GM18511 (cell line): ENCODE data around the gene MFGE8.

Experiments
- ATAC-seq: cut with Tn5 transposase; IDR thresholded peaks from one replicate; pipeline ENCODE4 v1.9.1; 2021; ENCODE audit warnings: mild to moderate bottlenecking, moderate library complexity; ENCODE audit not compliant: unreplicated experiment

The MFGE8 gene

GRCh38 chr15:88920186-88920891 is 7.2 kb upstream of the MFGE8 start:
- no peak for ATAC-seq

- peak; percentile 81 for ATAC-seq
Measured at GRCh38 chr15:88918738-88919137, 5.6 kb upstream of the MFGE8 start.

- ATAC-seq = no peak
Measured at GRCh38 chr15:88917760-88918159, 4.6 kb upstream of the MFGE8 start.

GRCh38 chr15:88915354-88915753 is 2.2 kb upstream of the MFGE8 start:
- no peak for ATAC-seq

- no peak for ATAC-seq
Measured at GRCh38 chr15:88913850-88914169, 631 bp upstream of the MFGE8 start.

- no peak for ATAC-seq
Measured at GRCh38 chr15:88912500-88912921, 668 bp downstream of the MFGE8 start.

GRCh38 chr15:88911766-88912118 is 1.4 kb downstream of the MFGE8 start:
- ATAC-seq = no peak

GRCh38 chr15:88909956-88910831 is 3.0 kb downstream of the MFGE8 start:
- no peak for ATAC-seq

GRCh38 chr15:88908697-88909621 is 4.2 kb downstream of the MFGE8 start:
- ATAC-seq = no peak

GRCh38 chr15:88908123-88908522 is 5.1 kb downstream of the MFGE8 start:
- ATAC-seq = no peak

GRCh38 chr15:88907111-88907510 is 6.1 kb downstream of the MFGE8 start:
- ATAC-seq = no peak

GRCh38 chr15:88906551-88906950 is 6.6 kb downstream of the MFGE8 start:
- ATAC-seq = no peak

- ATAC-seq = no peak
Measured at GRCh38 chr15:88906130-88906529, 7.0 kb downstream of the MFGE8 start.

- no peak for ATAC-seq
Measured at GRCh38 chr15:88905576-88905975, 7.6 kb downstream of the MFGE8 start.

GRCh38 chr15:88904624-88905327 is 8.4 kb downstream of the MFGE8 start:
- ATAC-seq = peak; percentile 93

- ATAC-seq = no peak
Measured at GRCh38 chr15:88904257-88904623, 8.9 kb downstream of the MFGE8 start.

GRCh38 chr15:88902846-88903245 is 10.3 kb downstream of the MFGE8 start:
- ATAC-seq = no peak

- ATAC-seq = no peak
Measured at GRCh38 chr15:88902221-88902835, 10.9 kb downstream of the MFGE8 start.

- ATAC-seq = no peak
Measured at GRCh38 chr15:88901508-88902220, 11.5 kb downstream of the MFGE8 start.

- no peak for ATAC-seq
Measured at GRCh38 chr15:88900982-88901418, 12.2 kb downstream of the MFGE8 start.
